Lower leg skin (tissue), 3 donors: ENCODE measurements around the gene CACNA1H.
"Not testable (repeated sequence)": the region's sequence is repeated elsewhere in the genome, so short reads cannot be mapped to it uniquely, and the experiment has no call there.

Experiments
- CTCF ChIP-seq, 3 donors: fragments of 450-650 bp; IDR thresholded peaks; one replicate each; pipeline ENCODE4 v1.5.1; 2016; ENCODE audit warnings: antibody characterized with exemption in 3 of 3, mild to moderate bottlenecking in 3 of 3, moderate library complexity in 2 of 3
- POLR2A ChIP-seq, 2 donors: fragments of 450-650 bp; IDR thresholded peaks; one replicate each; pipeline ENCODE4 v1.6.1; 2016 to 2017; ENCODE audit warnings: antibody characterized with exemption in 2 of 2, mild to moderate bottlenecking in 1 of 2, moderate library complexity in 1 of 2

- not testable (repeated sequence) for TF ChIP-seq CTCF, POLR2A (IDR thresholded peaks at IDR 0.05)
These were observed 77.2 kb downstream of the CACNA1H start, which contains the start of gene TPSB2 for GRCh38 chr16:1230084-1230470.
